Adrenal gland (tissue), 12 donors: ENCODE measurements around the gene CPA4. TPM values are rescaled to one million over a fixed set of nuclear protein-coding genes. Genes with fewer than 3 reads are reported as not detected.

Experiments
- DNase-seq, 7 donors: peaks; one replicate each; pipeline ENCODE4 v3.0.0-alpha.2; 2019 to 2020
- H3K27ac ChIP-seq, 5 donors: fragments of 200-600 bp; sonication (generic) in 4 of 5; 1 replicate in 3 of 5; 2 replicates in 2 of 5; pipeline versions ENCODE4 v1.5.1 to v1.8.0; 2016 to 2020; ENCODE audit warnings: mild to moderate bottlenecking in 1 of 5
- H3K27me3 ChIP-seq: fragments of 200-600 bp; 2 replicates; pipeline ENCODE4 v1.8.0; 2021
- H3K36me3 ChIP-seq, 2 donors: fragments of 200-600 bp; replicated peaks in 1 of 2; 1 replicate in 1 of 2; 2 replicates in 1 of 2; pipeline versions ENCODE4 v1.5.1 to v1.8.0; 2018 to 2022
- H3K4me1 ChIP-seq, 2 donors: fragments of 200-600 bp; replicated peaks in 1 of 2; 1 replicate in 1 of 2; 2 replicates in 1 of 2; pipeline versions ENCODE4 v1.5.1 to v1.8.0; 2018 to 2021
- H3K4me3 ChIP-seq, 4 donors: fragments of 200-600 bp; sonication (generic) in 3 of 4; one replicate each; pipeline ENCODE4 v1.5.1; 2016 to 2018
- H3K9me3 ChIP-seq, 3 donors: fragments of 200-600 bp; sonication (generic) in 1 of 3; replicated peaks in 1 of 3; 1 replicate in 2 of 3; 2 replicates in 1 of 3; pipeline versions ENCODE4 v1.5.1 to v1.8.0; 2016 to 2021
- CTCF ChIP-seq, 6 experiments: fragments of 450-650 bp in 4 of 6; fragments of 200-600 bp in 2 of 6; sonication (generic) in 1 of 6; IDR thresholded peaks; 1 replicate in 5 of 6; 2 replicates in 1 of 6; pipeline versions ENCODE4 v1.5.1 to v1.8.0; 2016 to 2021; ENCODE audit warnings: antibody characterized with exemption in 6 of 6, mild to moderate bottlenecking in 2 of 6, moderate library complexity in 1 of 6
- POLR2A ChIP-seq, 2 donors: fragments of 450-650 bp; IDR thresholded peaks; one replicate each; pipeline ENCODE4 v1.6.1; 2017; ENCODE audit warnings: antibody characterized with exemption in 2 of 2, mild to moderate bottlenecking in 2 of 2, moderate library complexity in 1 of 2
- WGBS, 4 donors: extraction: QIAGEN DNeasy Blood & Tissue Kit in 2 of 4; methylation state at CpG; one replicate each; pipeline versions ENCODE4 v1.1.5 to v1.1.7; 2013 to 2017; 5-methylcytosine and 5-hydroxymethylcytosine counted together
- intact Hi-C, 2 donors: fragments of 100-400 bp; cut with DNase I; formaldehyde crosslinking; loops; one replicate each; pipeline versions ENCODE4 v1.14.1 to v1.15.0; 2022 to 2023
- polyA plus RNA-seq, 3 donors: library from polyadenylated mRNA; stranded (reverse); fragments of 200-250 nt in 2 of 3; fragments of 350-450 nt in 1 of 3; fragmentation: Illumina TruSeq in 1 of 3; extraction: RNeasy Lipid Tissue Mini Kit (QIAGEN cat#74804) in 1 of 3; gene quantifications; one replicate each; pipeline ENCODE4 v1.2.3, GENCODE V29; 2013 to 2014
- total RNA-seq, 9 donors: library from RNA; depleted of rRNA in 4 of 9; stranded (reverse); fragments of >200 nt in 4 of 9; fragments of 120-200 nt in 1 of 9; fragmentation: NEBNext Ultra II Directional in 1 of 9; extraction: Animal tissue kit (Norgen Biotek cat#: 25700) in 1 of 9; gene quantifications; one replicate each; pipeline versions ENCODE4 v1.1.0 to v1.2.4, GENCODE V29; 2013 to 2023
- donor health status: healthy with polysubstance abuse.
- donor health status: Bipolar disorder and iron deficiency.
- donor health status: DM: yes; HTN: yes; CAD: no.
- donor health status: DM: no; HTN: no; CAD: no.
- donor health status: DM: no; HTN: no; CAD: no.
- donor health status: DM: yes; HTN: yes; CAD: no.

The CPA4 gene
- total and polyA plus RNA-seq, 12 donors = 0.55 to 26.7 (median 2.4) TPM; not detected in 1

- Histone ChIP-seq H3K36me3 (no peaks in the 10 kb centered on the region), H3K27me3 (no peaks in the 10 kb centered on the region), H3K4me1 (no peaks in the 10 kb centered on the region), H3K9me3 (no peaks in the 10 kb centered on the region), H3K4me3 (no peak overlapping the region), H3K27ac (no peak overlapping the region)
- WGBS, 4 donors = 80 to 96% (median 92%) methylated on average over 5 of the region's 5 CpGs
- intact Hi-C loops = no loop called here
- DNase-seq = no peak
- TF ChIP-seq POLR2A (IDR thresholded peaks at IDR 0.05) (no peak), CTCF (IDR thresholded peaks at IDR 0.05) (no peak)
These were observed 5.8 kb downstream of the CPA4 start for GRCh38 chr7:130298544-130299326.

GRCh38 chr7:130299866-130300265, 6.9 kb downstream of the CPA4 start:
- H3K4me3 ChIP-seq = no peak overlapping the region
- no peaks in the 10 kb centered on the region for H3K36me3 ChIP-seq
- H3K4me1 ChIP-seq = no peaks in the 10 kb centered on the region
- WGBS, 4 donors = 85 to 89% (median 86%) methylated on average over 6 to 7 of the region's 7 CpGs
- no peaks in the 10 kb centered on the region for H3K9me3 ChIP-seq
- intact Hi-C loops = no loop called here
- TF ChIP-seq CTCF (IDR thresholded peaks at IDR 0.05) = no peak
- no peak for TF ChIP-seq POLR2A (IDR thresholded peaks at IDR 0.05)
- no peak for DNase-seq
- no peak overlapping the region for H3K27ac ChIP-seq
- H3K27me3 ChIP-seq = no peaks in the 10 kb centered on the region

- H3K9me3 ChIP-seq = no peaks in the 10 kb centered on the region
- TF ChIP-seq POLR2A (IDR thresholded peaks at IDR 0.05) (no peak), CTCF (IDR thresholded peaks at IDR 0.05) (no peak)
- no peaks in the 10 kb centered on the region for H3K27me3 ChIP-seq
- DNase-seq = no peak
- H3K4me1 ChIP-seq = no peaks in the 10 kb centered on the region
- H3K36me3 ChIP-seq = no peaks in the 10 kb centered on the region
- no peak overlapping the region for H3K4me3 ChIP-seq
- 81 to 84% (median 83%) methylated on average over 8 of the region's 8 CpGs for WGBS, 4 donors
- no peak overlapping the region for H3K27ac ChIP-seq
- intact Hi-C loops = no loop called here
These were observed 8.6 kb downstream of the CPA4 start for GRCh38 chr7:130301501-130302020.

- intact Hi-C loops = no loop called here
- Histone ChIP-seq H3K36me3 (no peaks in the 10 kb centered on the region), H3K27me3 (no peaks in the 10 kb centered on the region), H3K9me3 (no peaks in the 10 kb centered on the region), H3K27ac (no peak overlapping the region), H3K4me3 (no peak overlapping the region), H3K4me1 (no peaks in the 10 kb centered on the region)
- DNase-seq = no peak
- TF ChIP-seq CTCF (IDR thresholded peaks at IDR 0.05) = no peak
- no peak for TF ChIP-seq POLR2A (IDR thresholded peaks at IDR 0.05)
These were observed 9.7 kb downstream of the CPA4 start for GRCh38 chr7:130302649-130303048.
